GM12875 (cell line): ENCODE results near the gene IQCM.

Source experiments
- H3K4me3 ChIP-seq: one replicate; pipeline ENCODE4 v1.5.1; 2011; ENCODE audit warnings: low read depth, low read length, control low read depth
- CTCF ChIP-seq: IDR thresholded peaks from 2 replicates; pipeline ENCODE4 v1.5.1; 2011; ENCODE audit warnings: low read depth, mild to moderate bottlenecking, control low read depth, inconsistent platforms, low read length, moderate library complexity, borderline replicate concordance; ENCODE audit not compliant: insufficient read depth

The IQCM gene

GRCh38 chr4:149409146-149409545 is 406.5 kb downstream of the IQCM start:
- no peak overlapping the region for H3K4me3 ChIP-seq

GRCh38 chr4:149404143-149404542 is 411.5 kb downstream of the IQCM start:
- H3K4me3 ChIP-seq, result no peak overlapping the region
- no peak for TF ChIP-seq CTCF

More at GRCh38 chr4:149409146-149409545, 406.5 kb downstream of the IQCM start:
- no peak for TF ChIP-seq CTCF

- no peak for TF ChIP-seq CTCF
- no peak overlapping the region for H3K4me3 ChIP-seq
Observed at GRCh38 chr4:149403081-149403480, 412.6 kb downstream of the IQCM start.

- no peak for TF ChIP-seq CTCF
- H3K4me3 ChIP-seq, result no peak overlapping the region
Observed at GRCh38 chr4:149398993-149399392, 416.6 kb downstream of the IQCM start.

GRCh38 chr4:149370785-149371420 is 444.7 kb downstream of the IQCM start:
- H3K4me3 ChIP-seq, result no peak overlapping the region
- peak; percentile 32; the same call in 1 of the 2 replicates for TF ChIP-seq CTCF

- no peak for TF ChIP-seq CTCF
Observed at GRCh38 chr4:149370002-149370401, 445.6 kb downstream of the IQCM start.

DNA sequence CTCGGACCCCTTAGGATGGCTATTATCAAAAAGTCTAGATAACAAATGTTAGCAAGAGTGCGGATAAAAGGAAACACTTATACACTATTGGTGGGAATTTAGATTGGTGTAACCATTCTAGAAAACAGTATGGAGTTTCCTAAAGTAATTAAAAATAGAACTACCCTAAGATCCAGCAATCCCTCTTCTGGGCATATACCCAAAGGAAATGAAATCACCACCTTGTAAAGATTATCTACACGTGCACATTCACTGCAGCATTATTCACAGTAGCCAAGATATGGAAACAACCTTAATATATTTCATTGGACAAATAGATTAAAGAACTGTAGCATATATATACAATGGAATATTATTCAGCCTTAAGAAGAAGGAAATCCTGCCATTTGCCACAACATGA is 462.4 kb downstream of the IQCM start:
- no peak for TF ChIP-seq CTCF

More at GRCh38 chr4:149370002-149370401, 445.6 kb downstream of the IQCM start:
- no peak overlapping the region for H3K4me3 ChIP-seq

More for the DNA sequence above, 462.4 kb downstream of the IQCM start:
- no peak overlapping the region for H3K4me3 ChIP-seq
